ENCODE data around the gene NCOA7.
"Not testable (repeated sequence)": the region's sequence is repeated elsewhere in the genome, so short reads cannot be mapped to it uniquely, and the experiment has no call there.

GRCh38 chr6:125804866-125805425 is 14.2 kb downstream of the NCOA7 start:
- TF ChIP-seq CTCF (IDR thresholded peaks at IDR 0.05); ZFX (IDR thresholded peaks at IDR 0.05; ENCODE audit: borderline replicate concordance): not testable (repeated sequence)

Data from 22Rv1 (cell line).